Adrenal gland (tissue), 5 donors: ENCODE data around the gene ANK3.

Source experiments
- POLR2A ChIP-seq, 2 donors: fragments of 450-650 bp; IDR thresholded peaks; one replicate each; pipeline ENCODE4 v1.6.1; 2017; ENCODE audit warnings: antibody characterized with exemption in 2 of 2, mild to moderate bottlenecking in 2 of 2, moderate library complexity in 1 of 2
- TF ChIP-seq, protein P1 (sequence below), 6 experiments: fragments of 450-650 bp in 4 of 6; fragments of 200-600 bp in 2 of 6; sonication (generic) in 1 of 6; IDR thresholded peaks; 1 replicate in 5 of 6; 2 replicates in 1 of 6; pipeline versions ENCODE4 v1.5.1 to v1.8.0; 2016 to 2021; ENCODE audit warnings: antibody characterized with exemption in 6 of 6, mild to moderate bottlenecking in 2 of 6, moderate library complexity in 1 of 6
- donor health status: DM: no; HTN: no; CAD: no.

DNA sequence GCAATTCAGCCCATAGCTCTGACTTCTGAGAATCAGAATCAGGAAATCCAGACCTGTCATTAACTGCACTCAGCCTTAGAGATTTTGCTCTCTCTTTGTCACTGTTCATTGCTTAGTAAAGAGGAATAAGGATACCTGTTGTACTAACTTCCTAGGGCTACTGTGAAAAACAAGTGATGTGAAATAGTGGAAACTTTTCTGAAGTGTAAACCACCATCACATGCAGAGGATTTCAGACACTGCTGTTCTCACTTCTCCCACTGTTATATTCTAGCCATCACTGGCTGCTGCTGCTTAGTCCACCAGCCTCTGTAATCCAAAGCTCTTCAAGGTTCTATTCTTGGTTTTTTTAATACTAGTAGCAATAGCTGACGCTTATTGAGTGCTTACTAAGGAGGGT, 353.7 kb downstream of the ANK3 start:
- no peak for TF ChIP-seq POLR2A (IDR thresholded peaks at IDR 0.05)
- TF ChIP-seq, protein P1, sequence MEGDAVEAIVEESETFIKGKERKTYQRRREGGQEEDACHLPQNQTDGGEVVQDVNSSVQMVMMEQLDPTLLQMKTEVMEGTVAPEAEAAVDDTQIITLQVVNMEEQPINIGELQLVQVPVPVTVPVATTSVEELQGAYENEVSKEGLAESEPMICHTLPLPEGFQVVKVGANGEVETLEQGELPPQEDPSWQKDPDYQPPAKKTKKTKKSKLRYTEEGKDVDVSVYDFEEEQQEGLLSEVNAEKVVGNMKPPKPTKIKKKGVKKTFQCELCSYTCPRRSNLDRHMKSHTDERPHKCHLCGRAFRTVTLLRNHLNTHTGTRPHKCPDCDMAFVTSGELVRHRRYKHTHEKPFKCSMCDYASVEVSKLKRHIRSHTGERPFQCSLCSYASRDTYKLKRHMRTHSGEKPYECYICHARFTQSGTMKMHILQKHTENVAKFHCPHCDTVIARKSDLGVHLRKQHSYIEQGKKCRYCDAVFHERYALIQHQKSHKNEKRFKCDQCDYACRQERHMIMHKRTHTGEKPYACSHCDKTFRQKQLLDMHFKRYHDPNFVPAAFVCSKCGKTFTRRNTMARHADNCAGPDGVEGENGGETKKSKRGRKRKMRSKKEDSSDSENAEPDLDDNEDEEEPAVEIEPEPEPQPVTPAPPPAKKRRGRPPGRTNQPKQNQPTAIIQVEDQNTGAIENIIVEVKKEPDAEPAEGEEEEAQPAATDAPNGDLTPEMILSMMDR (IDR thresholded peaks at IDR 0.05), result no peak
